ENCODE results near the gene CYSRT1.

The CYSRT1 gene

DNA sequence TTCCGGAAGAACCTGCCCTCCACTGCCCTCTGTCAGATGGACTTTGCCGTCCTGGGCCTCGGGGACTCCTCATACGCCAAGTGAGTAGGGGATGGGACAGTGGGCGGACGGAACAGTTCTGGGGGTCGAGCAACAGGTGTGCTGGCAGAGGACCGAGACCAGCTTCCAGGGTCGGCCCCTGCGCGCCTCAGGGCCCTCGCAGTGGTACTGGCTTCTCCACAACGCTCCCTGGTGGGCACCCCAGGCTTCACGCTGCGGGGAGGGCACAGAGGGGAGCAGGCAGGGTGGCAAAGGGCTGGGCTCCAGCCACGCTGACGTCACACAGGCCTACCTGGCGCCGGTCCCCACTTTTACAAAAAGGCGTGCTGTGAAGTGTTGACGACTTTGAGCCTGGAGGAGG lies 12.5 kb upstream of the CYSRT1 start:
- no peak overlapping the region for H3K4me3 ChIP-seq (ENCODE audit: low read length)
- DNase-seq (ENCODE audit: low read depth), result no peak
- TF ChIP-seq, protein P1, sequence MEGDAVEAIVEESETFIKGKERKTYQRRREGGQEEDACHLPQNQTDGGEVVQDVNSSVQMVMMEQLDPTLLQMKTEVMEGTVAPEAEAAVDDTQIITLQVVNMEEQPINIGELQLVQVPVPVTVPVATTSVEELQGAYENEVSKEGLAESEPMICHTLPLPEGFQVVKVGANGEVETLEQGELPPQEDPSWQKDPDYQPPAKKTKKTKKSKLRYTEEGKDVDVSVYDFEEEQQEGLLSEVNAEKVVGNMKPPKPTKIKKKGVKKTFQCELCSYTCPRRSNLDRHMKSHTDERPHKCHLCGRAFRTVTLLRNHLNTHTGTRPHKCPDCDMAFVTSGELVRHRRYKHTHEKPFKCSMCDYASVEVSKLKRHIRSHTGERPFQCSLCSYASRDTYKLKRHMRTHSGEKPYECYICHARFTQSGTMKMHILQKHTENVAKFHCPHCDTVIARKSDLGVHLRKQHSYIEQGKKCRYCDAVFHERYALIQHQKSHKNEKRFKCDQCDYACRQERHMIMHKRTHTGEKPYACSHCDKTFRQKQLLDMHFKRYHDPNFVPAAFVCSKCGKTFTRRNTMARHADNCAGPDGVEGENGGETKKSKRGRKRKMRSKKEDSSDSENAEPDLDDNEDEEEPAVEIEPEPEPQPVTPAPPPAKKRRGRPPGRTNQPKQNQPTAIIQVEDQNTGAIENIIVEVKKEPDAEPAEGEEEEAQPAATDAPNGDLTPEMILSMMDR (IDR thresholded peaks at IDR 0.05; ENCODE audit: insufficient read depth, low read depth, low read length, missing control alignments), result no peak

DNA sequence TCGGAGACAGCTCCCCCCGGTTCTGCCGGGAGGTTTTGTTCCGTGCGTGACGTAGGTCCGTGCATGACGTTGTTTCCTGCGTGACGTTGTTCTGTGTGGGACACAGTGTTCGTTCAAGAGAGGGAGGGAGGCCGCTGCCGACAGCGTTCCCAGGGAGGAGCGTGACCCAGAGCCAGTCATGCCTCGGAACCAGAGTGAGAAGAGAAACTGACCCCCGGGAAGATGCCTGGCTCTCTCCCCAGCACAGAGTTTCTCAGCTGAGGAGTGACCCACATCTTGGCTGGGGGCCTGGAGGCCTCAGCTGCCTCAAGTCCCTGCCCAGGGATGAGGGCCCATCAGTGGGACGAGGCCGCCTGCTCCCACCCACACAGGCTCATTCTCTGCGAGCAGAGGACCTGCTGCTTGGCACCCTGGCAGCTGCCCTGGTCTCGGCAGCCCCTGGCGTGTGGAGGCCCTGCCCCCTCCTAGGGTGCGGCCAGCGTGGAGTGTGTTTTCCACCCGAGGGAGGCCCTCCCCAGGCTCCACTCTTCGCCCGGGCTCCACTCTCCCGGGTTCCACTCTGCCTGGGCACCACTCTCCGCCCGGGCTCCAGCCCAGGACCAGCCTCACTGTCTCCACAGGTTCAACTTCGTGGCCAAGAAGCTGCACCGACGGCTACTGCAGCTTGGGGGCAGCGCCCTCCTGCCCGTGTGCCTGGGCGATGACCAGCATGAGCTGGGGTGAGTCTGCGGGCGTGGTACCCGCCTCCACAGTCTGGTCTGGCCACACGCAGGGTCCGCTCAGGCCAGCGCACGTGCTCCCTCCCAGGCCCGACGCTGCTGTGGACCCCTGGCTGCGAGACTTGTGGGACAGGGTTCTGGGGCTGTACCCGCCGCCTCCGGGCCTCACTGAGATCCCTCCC lies 11.6 kb upstream of the CYSRT1 start:
- no peak for DNase-seq (ENCODE audit: low read depth)
- TF ChIP-seq, protein P1 (IDR thresholded peaks at IDR 0.05; ENCODE audit: insufficient read depth, low read depth, low read length, missing control alignments), result peak; percentile 19
- no peak overlapping the region for H3K4me3 ChIP-seq (ENCODE audit: low read length)

DNA sequence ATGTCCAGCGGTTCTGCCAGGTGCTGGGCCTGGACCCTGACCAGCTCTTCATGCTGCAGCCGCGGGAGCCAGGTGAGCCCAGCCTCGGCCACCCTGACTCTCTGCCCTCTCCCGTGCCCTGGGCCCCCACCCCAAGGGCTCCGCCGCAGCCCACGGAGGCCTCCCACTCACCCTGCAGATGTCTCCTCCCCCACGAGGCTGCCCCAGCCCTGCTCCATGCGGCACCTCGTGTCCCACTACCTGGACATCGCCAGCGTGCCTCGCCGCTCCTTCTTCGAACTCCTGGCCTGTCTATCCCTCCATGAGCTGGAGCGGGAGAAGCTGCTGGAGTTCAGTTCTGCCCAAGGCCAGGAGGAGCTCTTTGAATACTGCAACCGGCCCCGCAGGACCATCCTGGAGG lies 10.4 kb upstream of the CYSRT1 start:
- no peak overlapping the region for H3K4me3 ChIP-seq (ENCODE audit: low read length)
- DNase-seq (ENCODE audit: low read depth), result no peak
- TF ChIP-seq, protein P1 (IDR thresholded peaks at IDR 0.05; ENCODE audit: insufficient read depth, low read depth, low read length, missing control alignments), result no peak

DNA sequence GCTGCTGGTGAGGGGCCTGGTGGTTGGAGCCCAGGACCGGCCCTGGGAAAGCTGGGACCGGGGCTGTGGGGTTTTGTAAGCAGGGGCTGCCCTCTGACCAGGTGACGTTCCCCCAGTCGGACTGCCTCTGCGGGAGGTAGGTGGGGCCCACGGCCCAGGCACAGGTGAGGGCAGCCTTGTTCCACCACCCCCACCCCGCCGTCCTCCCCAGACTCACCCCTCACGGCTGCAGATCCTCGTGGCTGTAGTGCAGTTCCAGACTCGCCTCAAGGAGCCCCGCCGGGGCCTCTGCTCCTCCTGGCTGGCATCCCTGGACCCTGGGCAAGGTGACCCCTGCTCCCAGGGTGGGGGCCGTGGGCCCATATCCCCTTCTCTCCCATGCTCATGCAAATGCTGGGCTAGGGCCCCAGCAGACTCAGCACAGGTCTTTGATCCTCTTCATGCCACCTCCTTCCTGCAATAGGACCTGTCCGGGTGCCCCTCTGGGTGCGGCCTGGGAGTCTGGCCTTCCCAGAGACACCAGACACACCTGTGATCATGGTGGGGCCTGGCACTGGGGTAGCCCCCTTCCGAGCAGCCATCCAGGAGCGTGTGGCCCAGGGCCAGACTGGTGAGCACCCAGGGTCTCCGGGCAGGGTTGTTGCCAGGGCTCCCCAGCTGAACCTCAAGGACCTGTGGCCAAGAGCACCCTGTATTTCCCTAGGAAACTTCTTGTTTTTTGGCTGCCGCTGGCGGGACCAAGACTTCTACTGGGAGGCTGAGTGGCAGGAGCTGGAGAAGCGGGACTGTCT lies 9.6 kb upstream of the CYSRT1 start:
- TF ChIP-seq, protein P1 (IDR thresholded peaks at IDR 0.05; ENCODE audit: insufficient read depth, low read depth, low read length, missing control alignments), result no peak
- no peak overlapping the region for H3K4me3 ChIP-seq (ENCODE audit: low read length)
- DNase-seq (ENCODE audit: low read depth), result no peak

DNA sequence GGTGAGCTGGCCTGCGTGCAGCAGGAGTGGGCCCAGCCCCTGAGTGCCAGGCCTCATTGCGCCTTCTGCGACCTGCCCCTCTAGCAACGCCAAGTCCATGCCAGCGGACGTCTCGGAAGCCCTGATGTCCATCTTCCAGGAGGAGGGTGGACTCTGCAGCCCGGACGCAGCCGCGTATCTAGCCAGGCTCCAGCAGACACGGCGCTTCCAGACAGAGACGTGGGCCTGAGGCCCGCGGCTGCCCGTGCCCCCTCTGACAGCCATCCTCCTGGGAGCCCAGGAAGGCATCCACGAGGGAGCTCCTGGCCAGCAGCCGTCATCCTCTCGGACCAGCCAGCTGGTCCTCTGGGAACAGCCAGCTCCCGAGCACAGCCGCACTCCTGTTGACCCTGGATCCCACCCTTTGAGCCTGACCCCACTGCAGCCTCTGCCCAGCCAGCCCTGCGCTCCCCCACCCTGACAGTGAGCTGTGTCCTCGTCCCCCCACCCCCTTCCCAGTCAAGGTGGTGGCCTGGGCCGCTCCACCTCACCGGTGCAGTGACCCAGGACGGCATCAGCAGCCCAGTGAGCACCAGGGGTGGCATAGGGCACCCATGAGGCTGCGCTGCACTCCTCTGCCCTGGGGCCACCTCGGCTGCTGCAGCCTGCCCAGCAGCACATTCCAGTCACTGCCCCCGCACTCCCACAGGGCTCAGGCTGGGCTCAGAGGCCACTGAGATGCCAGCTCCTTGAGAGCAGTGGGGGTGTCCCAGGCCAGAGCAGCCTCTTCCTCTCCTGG lies 8.6 kb upstream of the CYSRT1 start:
- no peak overlapping the region for H3K4me3 ChIP-seq (ENCODE audit: low read length)
- DNase-seq (ENCODE audit: low read depth), result no peak
- TF ChIP-seq, protein P1 (IDR thresholded peaks at IDR 0.05; ENCODE audit: insufficient read depth, low read depth, low read length, missing control alignments), result no peak

DNA sequence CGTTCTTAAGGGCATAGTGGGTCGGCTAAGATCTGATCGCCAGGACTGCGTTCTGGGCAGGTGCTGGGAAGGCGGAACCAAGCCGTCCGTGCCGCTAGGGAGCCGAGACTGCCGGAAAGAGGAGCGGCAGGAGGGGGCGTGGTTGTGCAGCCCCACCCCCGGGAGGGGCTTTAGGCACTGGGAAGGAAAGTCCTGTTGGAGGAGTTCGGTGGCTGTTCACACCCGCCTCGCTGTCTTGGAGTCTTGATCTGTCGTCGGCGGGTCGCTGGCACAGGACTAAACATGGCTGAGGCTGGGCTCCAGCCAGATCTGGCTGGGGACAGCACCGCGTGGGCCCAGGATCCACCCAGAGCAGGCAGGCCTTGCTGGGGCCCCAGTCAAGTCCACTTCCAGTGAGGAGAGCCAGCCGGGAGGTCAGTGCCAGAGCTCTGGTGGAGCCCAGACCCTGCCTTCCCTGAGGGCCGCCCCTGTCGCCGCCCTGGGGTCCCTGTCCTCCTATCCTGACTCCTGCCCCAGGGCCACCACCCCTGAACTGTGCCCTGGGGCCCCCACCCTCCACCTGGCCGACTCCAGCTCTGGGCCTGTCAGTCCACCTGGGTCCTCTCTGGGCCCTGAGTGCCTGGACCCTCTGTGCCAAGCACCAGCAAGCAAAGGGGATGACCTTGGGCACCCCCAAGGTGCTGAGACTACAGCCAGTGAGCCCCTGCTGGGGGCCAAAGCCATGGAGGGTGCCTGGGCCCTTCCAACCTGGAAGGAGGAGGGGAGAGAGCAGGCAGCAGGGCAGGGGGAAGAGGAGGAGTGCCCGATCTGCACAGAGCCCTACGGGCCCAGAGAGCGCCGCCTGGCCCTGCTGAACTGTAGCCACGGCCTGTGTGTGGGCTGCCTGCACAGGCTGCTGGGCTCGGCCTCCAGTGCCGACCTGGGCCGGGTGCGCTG lies 7.4 kb upstream of the CYSRT1 start:
- DNase-seq (ENCODE audit: low read depth), result peak; percentile 87
- peak overlapping the region; percentile 45 for H3K4me3 ChIP-seq (ENCODE audit: low read length)
- TF ChIP-seq, protein P1 (IDR thresholded peaks at IDR 0.05; ENCODE audit: insufficient read depth, low read depth, low read length, missing control alignments), result peak; percentile 21

Measured in epithelial cell of esophagus (primary cell).